ENCODE results near the gene DGUOK. TPM values are rescaled to one million over a fixed set of nuclear protein-coding genes. Genes with fewer than 3 reads are reported as not detected.

Gene DGUOK
- total and polyA plus RNA-seq, 4 donors: 19.6 to 49.7 (median 28.3) TPM

GRCh38 chr2:73970850-73971471 is 44.3 kb downstream of the DGUOK start:
- 48% methylated on average over 7 of the region's 7 CpGs for WGBS
- no peaks in the 10 kb centered on the region for H3K27me3 ChIP-seq (ENCODE audit: control insufficient read depth in 4 of 4, insufficient read depth in 4 of 4, low read length in 3 of 4)
- no peak overlapping the region for H3K27ac ChIP-seq (ENCODE audit: low read depth in 1 of 2, low read length in 2 of 2)
- DNase-seq (ENCODE audit: low spot score): peak; percentile 80
- H3K9me3 ChIP-seq (ENCODE audit: control insufficient read depth in 4 of 4, low read length in 3 of 4): no peaks in the 10 kb centered on the region
- no peak overlapping the region for H3K4me3 ChIP-seq (ENCODE audit: low read depth in 1 of 3, low read length in 3 of 3)
- TF ChIP-seq TAF1 (conservative IDR thresholded peaks at IDR 0.05) (no peak), RXRA (IDR thresholded peaks at IDR 0.05) (peak; percentile 44 to 46), YY1 (IDR thresholded peaks at IDR 0.05) (no peak), RAD21 (IDR thresholded peaks at IDR 0.05) (peak in 1 of 2 donors; percentile 24), HNF4G (IDR thresholded peaks at IDR 0.05) (no peak), NR2F2 (IDR thresholded peaks at IDR 0.05) (peak; percentile 90), GABPA (IDR thresholded peaks at IDR 0.05 in 1 of 2, conservative IDR thresholded peaks at IDR 0.05 in 1 of 2) (no peak), FOXA2 (IDR thresholded peaks at IDR 0.05) (no peak), SP1 (IDR thresholded peaks at IDR 0.05) (peak; percentile 14)
- H3K4me1 ChIP-seq (ENCODE audit: control insufficient read depth in 4 of 4, insufficient read depth in 4 of 4, low read length in 3 of 4): peaks cover 0 to 11% (median 1%) of the 10 kb centered on the region in 4 donors
- H3K9ac ChIP-seq (ENCODE audit: low read depth in 1 of 2, low read length in 2 of 2): no peak overlapping the region
- no peaks in the 10 kb centered on the region for H3K36me3 ChIP-seq (ENCODE audit: control insufficient read depth in 4 of 4, insufficient read depth in 3 of 4, low read depth in 1 of 4, low read length in 3 of 4)

GRCh38 chr2:73971722-73972121 is 45.0 kb downstream of the DGUOK start:
- no peak overlapping the region for H3K4me3 ChIP-seq (ENCODE audit: low read depth in 1 of 3, low read length in 3 of 3)
- H3K9me3 ChIP-seq (ENCODE audit: control insufficient read depth in 4 of 4, low read length in 3 of 4): no peaks in the 10 kb centered on the region
- no peak for TF ChIP-seq TAF1 (conservative IDR thresholded peaks at IDR 0.05)
- no peaks in the 10 kb centered on the region for H3K27me3 ChIP-seq (ENCODE audit: control insufficient read depth in 4 of 4, insufficient read depth in 4 of 4, low read length in 3 of 4)
- H3K4me1 ChIP-seq (ENCODE audit: control insufficient read depth in 4 of 4, insufficient read depth in 4 of 4, low read length in 3 of 4): peaks cover 0 to 11% (median 1%) of the 10 kb centered on the region in 4 donors
- DNase-seq (ENCODE audit: low spot score): no peak
- no peak overlapping the region for H3K9ac ChIP-seq (ENCODE audit: low read depth in 1 of 2, low read length in 2 of 2)
- 65% methylated on average over 3 of the region's 3 CpGs for WGBS
- H3K27ac ChIP-seq (ENCODE audit: low read depth in 1 of 2, low read length in 2 of 2): no peak overlapping the region
- H3K36me3 ChIP-seq (ENCODE audit: control insufficient read depth in 4 of 4, insufficient read depth in 3 of 4, low read depth in 1 of 4, low read length in 3 of 4): no peaks in the 10 kb centered on the region

- Histone ChIP-seq H3K9ac (ENCODE audit: low read depth in 1 of 2, low read length in 2 of 2) (no peak overlapping the region), H3K27ac (ENCODE audit: low read depth in 1 of 2, low read length in 2 of 2) (no peak overlapping the region), H3K4me1 (ENCODE audit: control insufficient read depth in 4 of 4, insufficient read depth in 4 of 4, low read length in 3 of 4) (peaks cover 0 to 11% (median 1%) of the 10 kb centered on the region in 4 donors), H3K27me3 (ENCODE audit: control insufficient read depth in 4 of 4, insufficient read depth in 4 of 4, low read length in 3 of 4) (no peaks in the 10 kb centered on the region), H3K36me3 (ENCODE audit: control insufficient read depth in 4 of 4, insufficient read depth in 3 of 4, low read depth in 1 of 4, low read length in 3 of 4) (no peaks in the 10 kb centered on the region), H3K9me3 (ENCODE audit: control insufficient read depth in 4 of 4, low read length in 3 of 4) (no peaks in the 10 kb centered on the region), H3K4me3 (ENCODE audit: low read depth in 1 of 3, low read length in 3 of 3) (no peak overlapping the region)
- no peak for DNase-seq (ENCODE audit: low spot score)
- WGBS: 76% methylated on average over 3 of the region's 3 CpGs
- TF ChIP-seq NR2F2 (IDR thresholded peaks at IDR 0.05): no peak
- TF ChIP-seq MAX (IDR thresholded peaks at IDR 0.05): no peak
These were observed 46.2 kb downstream of the DGUOK start for GRCh38 chr2:73972846-73973245.

- Histone ChIP-seq H3K9ac (ENCODE audit: low read depth in 1 of 2, low read length in 2 of 2) (no peak overlapping the region), H3K36me3 (ENCODE audit: control insufficient read depth in 4 of 4, insufficient read depth in 3 of 4, low read depth in 1 of 4, low read length in 3 of 4) (no peaks in the 10 kb centered on the region), H3K4me1 (ENCODE audit: control insufficient read depth in 4 of 4, insufficient read depth in 4 of 4, low read length in 3 of 4) (peaks cover 0 to 9% (median 3%) of the 10 kb centered on the region in 4 donors), H3K9me3 (ENCODE audit: control insufficient read depth in 4 of 4, low read length in 3 of 4) (no peaks in the 10 kb centered on the region), H3K4me3 (ENCODE audit: low read depth in 1 of 3, low read length in 3 of 3) (no peak overlapping the region), H3K27me3 (ENCODE audit: control insufficient read depth in 4 of 4, insufficient read depth in 4 of 4, low read length in 3 of 4) (peaks cover 0 to 3% (median 0%) of the 10 kb centered on the region in 4 donors), H3K27ac (ENCODE audit: low read depth in 1 of 2, low read length in 2 of 2) (no peak overlapping the region)
- WGBS: 92% methylated on average over 3 of the region's 3 CpGs
- no peak for DNase-seq (ENCODE audit: low spot score)
- TF ChIP-seq CTCF (IDR thresholded peaks at IDR 0.05; ENCODE audit: low read depth, low read length, missing input control) (no peak), YY1 (IDR thresholded peaks at IDR 0.05) (no peak), MAX (IDR thresholded peaks at IDR 0.05) (no peak), REST (IDR thresholded peaks at IDR 0.05) (no peak), GABPA (IDR thresholded peaks at IDR 0.05 in 1 of 2, conservative IDR thresholded peaks at IDR 0.05 in 1 of 2) (no peak), TAF1 (conservative IDR thresholded peaks at IDR 0.05) (no peak), HNF4A (conservative IDR thresholded peaks at IDR 0.05) (no peak)
These were observed 49.1 kb downstream of the DGUOK start for GRCh38 chr2:73975731-73976130.

All from liver (tissue), 9 donors.